Measurements from ENCODE around the gene BCAS3. TPM values are rescaled to one million over a fixed set of nuclear protein-coding genes. Genes with fewer than 3 reads are reported as not detected.

The BCAS3 gene
- total and polyA plus RNA-seq, 11 donors, result 4.5 to 23.5 (median 17.9) TPM

GRCh38 chr17:61334673-61335072 is 657.0 kb downstream of the BCAS3 start:
- 88 to 98% (median 97%) methylated on average over 5 of the region's 5 CpGs for WGBS, 4 donors
- Histone ChIP-seq H3K4me3 (no peak overlapping the region), H3K4me1 (peaks cover 0 to 59% (median 35%) of the 10 kb centered on the region in 12 donors), H3K27ac (peak overlapping the region in 6 of 12 donors; percentile 10 to 58 (median 44)), H3K9me3 (no peaks in the 10 kb centered on the region), H3K27me3 (no peaks in the 10 kb centered on the region), H3K36me3 (no peaks in the 10 kb centered on the region)
- no peak for TF ChIP-seq CTCF (IDR thresholded peaks at IDR 0.05)
- TF ChIP-seq POLR2A (IDR thresholded peaks at IDR 0.05), result no peak
- ATAC-seq, result no peak
- intact Hi-C loops (cut with DNase I), result loop anchor here in 2 of 10 donors (10.0 kb wide), 3 partner anchors 60 to 330 kb away; partner anchors contain the start of gene TBX2 (in 2 of the 2)
- no peak for DNase-seq

- no peaks in the 10 kb centered on the region for H3K27me3 ChIP-seq
- H3K9me3 ChIP-seq, result no peaks in the 10 kb centered on the region
- H3K36me3 ChIP-seq, result no peaks in the 10 kb centered on the region
- TF ChIP-seq CTCF (IDR thresholded peaks at IDR 0.05) (no peak), POLR2A (IDR thresholded peaks at IDR 0.05) (no peak)
- H3K4me3 ChIP-seq, result no peak overlapping the region
- ATAC-seq (peak in 3 of 4 donors; percentile 18 to 27 (median 21)), DNase-seq (peak in 1 of 5 donors; percentile 60)
- intact Hi-C loops (cut with DNase I), result loop anchor here in 2 of 10 donors (10.0 kb wide), 3 partner anchors 60 to 330 kb away; partner anchors contain the start of gene TBX2 (in 2 of the 2)
- peak overlapping the region in 9 of 12 donors; percentile 6 to 65 (median 50) for H3K27ac ChIP-seq
- 83 to 90% (median 89%) methylated on average over 8 of the region's 8 CpGs for WGBS, 4 donors
- peaks cover 0 to 59% (median 35%) of the 10 kb centered on the region in 12 donors for H3K4me1 ChIP-seq
These were observed 657.6 kb downstream of the BCAS3 start for GRCh38 chr17:61335105-61335844.

- WGBS, 4 donors, result 56 to 63% (median 59%) methylated on average over 14 to 16 of the region's 16 CpGs
- DNase-seq (peak in 3 of 5 donors; percentile 30 to 64 (median 49)), ATAC-seq (peak in 3 of 4 donors; percentile 25 to 45 (median 35))
- TF ChIP-seq POLR2A (IDR thresholded peaks at IDR 0.05), result no peak
- TF ChIP-seq CTCF (IDR thresholded peaks at IDR 0.05), result no peak
- H3K4me3 ChIP-seq, result no peak overlapping the region
- no peaks in the 10 kb centered on the region for H3K9me3 ChIP-seq
- H3K36me3 ChIP-seq, result no peaks in the 10 kb centered on the region
- intact Hi-C loops (cut with DNase I), result loop anchor here in 2 of 10 donors (10.0 kb wide), 3 partner anchors 59 to 331 kb away; partner anchors contain the start of gene TBX2 (in 2 of the 2)
- H3K4me1 ChIP-seq, result peaks cover 0 to 52% (median 34%) of the 10 kb centered on the region in 12 donors
- peak overlapping the region in 10 of 12 donors; percentile 6 to 65 (median 52) for H3K27ac ChIP-seq
- no peaks in the 10 kb centered on the region for H3K27me3 ChIP-seq
These were observed 658.4 kb downstream of the BCAS3 start for GRCh38 chr17:61335845-61336655.

All from heart left ventricle (tissue), 16 donors.